Measurements from ENCODE around the gene SPACA4.

SPACA4 gene

GRCh38 chr19:48635966-48636858 lies 29.7 kb downstream of the SPACA4 start:
- peak; percentile 31 for DNase-seq

- no peak for DNase-seq
Observed at GRCh38 chr19:48636859-48637448, 30.4 kb downstream of the SPACA4 start, which contains the start of gene DBP. Gene DBP (minus strand): TSS chr19:48637379. CDS start chr19:48636994, 385 bp downstream.

- peak; percentile 99 for DNase-seq
Observed at GRCh38 chr19:48637449-48637947, 31.0 kb downstream of the SPACA4 start.

GRCh38 chr19:48637948-48638830 lies 31.6 kb downstream of the SPACA4 start:
- peak; percentile 90 for DNase-seq

GRCh38 chr19:48638831-48639381 lies 32.4 kb downstream of the SPACA4 start:
- no peak for DNase-seq

- DNase-seq: no peak
Observed at GRCh38 chr19:48639483-48640375, 33.2 kb downstream of the SPACA4 start.

GRCh38 chr19:48641850-48642249 lies 35.3 kb downstream of the SPACA4 start:
- no peak for DNase-seq

GRCh38 chr19:48642862-48643261 lies 36.3 kb downstream of the SPACA4 start:
- no peak for DNase-seq

GRCh38 chr19:48644355-48644754 lies 37.8 kb downstream of the SPACA4 start:
- DNase-seq: no peak

- peak; percentile 82 for DNase-seq
Observed at GRCh38 chr19:48644839-48645619, 38.5 kb downstream of the SPACA4 start.

- no peak for DNase-seq
Observed at GRCh38 chr19:48645620-48646000, 39.1 kb downstream of the SPACA4 start.

GRCh38 chr19:48646001-48646721 lies 39.6 kb downstream of the SPACA4 start, which contains the start of gene CA11:
Gene CA11 (minus strand): TSS chr19:48646187. CDS start chr19:48645632, 555 bp downstream.
- DNase-seq: peak; percentile 81

GRCh38 chr19:48646722-48647216 lies 40.2 kb downstream of the SPACA4 start:
- no peak for DNase-seq

- DNase-seq: no peak
Observed at GRCh38 chr19:48648134-48648533, 41.6 kb downstream of the SPACA4 start.

- DNase-seq: no peak
Observed at GRCh38 chr19:48650974-48651682, 44.6 kb downstream of the SPACA4 start.

GRCh38 chr19:48651683-48652048 lies 45.1 kb downstream of the SPACA4 start:
- DNase-seq: no peak

- no peak for DNase-seq
Observed at GRCh38 chr19:48654299-48655059, 47.9 kb downstream of the SPACA4 start.

- no peak for DNase-seq
Observed at GRCh38 chr19:48656840-48657474, 50.4 kb downstream of the SPACA4 start.
